Coronary artery (tissue), 2 donors: Measurements from ENCODE around the gene GDNF.

ENCODE experiments used
- DNase-seq: peaks from one replicate; pipeline ENCODE4 v3.0.0-alpha.2; 2017; ENCODE audit warnings: low spot score
- H3K27ac ChIP-seq, 2 donors: fragments of 200-600 bp; sonication (generic); one replicate each; pipeline ENCODE4 v1.5.1; 2016 to 2019
- H3K4me3 ChIP-seq: fragments of 200-600 bp; sonication (generic); 2 replicates; pipeline ENCODE4 v1.5.1; 2016; ENCODE audit warnings: mild to moderate bottlenecking, moderate library complexity
- TF ChIP-seq, protein P1 (sequence below): fragments of 200-600 bp; sonication (generic); IDR thresholded peaks from one replicate; pipeline ENCODE4 v1.5.1; 2019; ENCODE audit warnings: antibody characterized with exemption

Gene GDNF

DNA sequence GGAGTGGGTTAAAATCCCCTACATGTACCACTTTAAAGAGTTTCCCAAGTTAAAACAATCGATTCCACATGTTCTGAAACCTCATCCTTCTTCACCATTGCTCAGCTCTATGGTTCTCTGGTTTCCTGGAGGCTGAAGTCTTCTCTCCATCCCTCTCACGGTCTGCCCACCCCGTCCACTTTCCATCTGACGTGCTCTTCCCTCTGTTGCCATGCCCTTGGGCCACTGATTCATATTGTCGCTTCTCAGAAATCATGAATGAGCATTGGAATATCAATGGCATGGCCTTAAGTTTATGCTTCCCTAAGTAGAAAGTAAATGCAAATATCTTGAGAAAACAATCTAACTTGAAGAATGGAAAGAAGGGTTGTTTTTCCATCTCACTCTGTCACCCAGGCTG is 30.9 kb downstream of the GDNF start:
- TF ChIP-seq, protein P1, sequence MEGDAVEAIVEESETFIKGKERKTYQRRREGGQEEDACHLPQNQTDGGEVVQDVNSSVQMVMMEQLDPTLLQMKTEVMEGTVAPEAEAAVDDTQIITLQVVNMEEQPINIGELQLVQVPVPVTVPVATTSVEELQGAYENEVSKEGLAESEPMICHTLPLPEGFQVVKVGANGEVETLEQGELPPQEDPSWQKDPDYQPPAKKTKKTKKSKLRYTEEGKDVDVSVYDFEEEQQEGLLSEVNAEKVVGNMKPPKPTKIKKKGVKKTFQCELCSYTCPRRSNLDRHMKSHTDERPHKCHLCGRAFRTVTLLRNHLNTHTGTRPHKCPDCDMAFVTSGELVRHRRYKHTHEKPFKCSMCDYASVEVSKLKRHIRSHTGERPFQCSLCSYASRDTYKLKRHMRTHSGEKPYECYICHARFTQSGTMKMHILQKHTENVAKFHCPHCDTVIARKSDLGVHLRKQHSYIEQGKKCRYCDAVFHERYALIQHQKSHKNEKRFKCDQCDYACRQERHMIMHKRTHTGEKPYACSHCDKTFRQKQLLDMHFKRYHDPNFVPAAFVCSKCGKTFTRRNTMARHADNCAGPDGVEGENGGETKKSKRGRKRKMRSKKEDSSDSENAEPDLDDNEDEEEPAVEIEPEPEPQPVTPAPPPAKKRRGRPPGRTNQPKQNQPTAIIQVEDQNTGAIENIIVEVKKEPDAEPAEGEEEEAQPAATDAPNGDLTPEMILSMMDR, result no peak
- DNase-seq, result no peak
- H3K27ac ChIP-seq, result no peak overlapping the region
- H3K4me3 ChIP-seq, result no peak overlapping the region

DNA sequence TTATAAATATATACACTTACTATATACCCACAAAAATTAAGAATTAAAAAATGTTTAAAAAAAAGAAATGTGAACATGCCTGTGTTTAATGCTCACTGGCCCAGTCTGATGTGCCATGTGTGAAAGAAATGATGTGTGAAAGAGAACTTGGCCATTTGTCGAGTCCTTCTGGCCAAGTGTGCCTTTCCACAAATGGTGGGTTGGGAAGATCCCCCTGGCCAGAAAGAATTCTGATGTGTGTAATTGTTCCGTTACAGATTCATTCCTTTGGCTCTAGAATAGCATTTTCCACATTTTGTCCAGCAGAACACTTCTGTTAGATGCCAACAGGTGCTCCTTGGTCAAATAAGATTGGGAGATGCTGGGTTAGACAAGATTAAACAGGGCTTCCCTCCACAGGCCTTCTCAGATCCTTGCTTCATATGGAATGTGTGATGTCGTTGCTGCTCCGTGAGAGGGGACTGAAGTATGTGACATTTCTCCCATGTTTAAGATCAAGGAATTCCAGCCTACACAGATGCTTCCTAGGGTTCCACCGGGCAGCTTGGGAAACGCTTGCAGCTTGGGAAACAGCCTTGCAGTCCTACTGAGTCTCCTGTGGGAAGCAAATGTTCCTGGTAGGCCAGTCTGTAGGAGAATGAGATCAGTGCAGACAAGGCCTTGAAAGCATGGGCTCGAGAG is 32.1 kb downstream of the GDNF start:
- TF ChIP-seq, protein P1, result no peak
- no peak for DNase-seq
- H3K4me3 ChIP-seq, result no peak overlapping the region
- no peak overlapping the region for H3K27ac ChIP-seq

DNA sequence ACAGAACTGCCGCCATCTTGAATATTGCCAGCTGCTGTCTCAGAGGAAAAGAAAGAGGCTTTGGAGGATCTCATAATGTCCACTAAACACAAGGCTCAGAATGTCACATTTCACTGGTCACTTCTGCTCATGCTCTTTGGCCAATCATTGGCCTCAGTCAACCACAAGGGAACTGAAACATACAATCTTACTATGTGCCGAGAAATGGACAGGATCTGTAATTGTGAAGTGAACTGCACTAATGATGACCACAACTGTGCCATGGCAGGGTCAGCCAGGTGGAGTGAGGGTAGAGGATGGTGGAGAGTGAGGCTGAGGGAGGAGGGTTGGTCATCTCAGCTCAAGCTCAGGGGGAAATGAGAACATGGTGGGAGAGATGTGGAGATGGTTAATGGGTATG is 32.8 kb downstream of the GDNF start:
- Histone ChIP-seq H3K4me3 (no peak overlapping the region), H3K27ac (no peak overlapping the region)
- TF ChIP-seq, protein P1, result no peak
- DNase-seq, result no peak

DNA sequence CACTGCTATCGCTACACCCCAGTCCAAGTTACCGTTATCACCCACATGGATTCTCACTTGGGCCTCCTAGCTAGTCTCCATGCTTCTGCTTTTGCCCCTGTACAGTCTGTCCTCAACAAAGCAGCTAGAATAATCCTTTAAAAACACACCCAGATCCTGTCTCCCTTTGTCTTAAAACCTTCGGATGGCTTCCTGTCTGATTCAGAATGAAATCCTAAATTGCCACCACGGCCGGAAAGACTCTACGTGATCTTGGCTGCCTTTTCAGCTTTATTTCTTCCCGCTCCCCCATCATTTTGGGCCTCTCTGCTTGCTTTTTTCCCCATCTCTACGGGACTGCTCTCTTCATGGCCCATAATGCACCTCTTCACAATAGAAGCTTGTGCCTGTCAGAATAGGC is 33.4 kb downstream of the GDNF start:
- Histone ChIP-seq H3K27ac (no peak overlapping the region), H3K4me3 (no peak overlapping the region)
- no peak for DNase-seq
- TF ChIP-seq, protein P1, result no peak

DNA sequence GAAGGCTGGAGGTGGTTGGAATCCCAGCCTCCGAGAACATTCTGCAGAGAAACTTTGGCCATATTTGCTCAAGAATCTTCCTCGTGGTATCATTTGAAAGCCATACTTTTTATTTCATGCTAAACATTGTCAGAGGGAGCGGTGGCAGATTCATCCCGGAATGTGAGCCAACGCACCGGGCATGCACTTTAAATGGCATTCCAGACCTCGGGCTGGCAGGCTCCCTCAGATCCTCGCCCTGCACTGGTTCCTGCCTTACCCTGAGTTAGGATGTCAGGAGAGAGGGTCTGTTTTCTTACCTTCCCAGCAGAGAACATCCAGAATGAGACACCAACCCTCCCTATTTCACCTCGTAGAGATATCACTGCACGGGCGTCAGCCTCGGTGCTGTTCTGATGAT is 33.8 kb downstream of the GDNF start:
- Histone ChIP-seq H3K4me3 (no peak overlapping the region), H3K27ac (no peak overlapping the region)
- no peak for DNase-seq
- TF ChIP-seq, protein P1, result no peak

DNA sequence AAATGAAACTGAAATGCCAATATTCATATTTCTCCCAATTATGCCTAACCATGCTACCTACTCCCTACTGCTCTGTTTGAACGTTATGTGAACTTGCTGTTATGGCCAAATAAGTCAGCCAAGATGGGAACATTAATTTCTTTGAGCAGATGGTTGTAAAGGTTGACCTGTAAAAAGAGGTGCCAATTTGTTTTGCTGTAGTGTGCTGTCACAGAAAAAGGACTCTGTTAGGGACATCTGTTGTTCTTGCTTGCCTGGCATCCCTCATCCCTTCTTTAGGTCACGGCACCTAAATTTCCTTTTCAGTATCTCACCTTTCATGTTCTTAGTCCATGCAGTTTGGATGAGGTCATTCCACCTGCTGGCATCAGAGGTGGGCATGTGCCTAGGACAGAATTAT is 35.4 kb downstream of the GDNF start:
- no peak overlapping the region for H3K27ac ChIP-seq
- no peak overlapping the region for H3K4me3 ChIP-seq
- DNase-seq, result no peak
- TF ChIP-seq, protein P1, result no peak

DNA sequence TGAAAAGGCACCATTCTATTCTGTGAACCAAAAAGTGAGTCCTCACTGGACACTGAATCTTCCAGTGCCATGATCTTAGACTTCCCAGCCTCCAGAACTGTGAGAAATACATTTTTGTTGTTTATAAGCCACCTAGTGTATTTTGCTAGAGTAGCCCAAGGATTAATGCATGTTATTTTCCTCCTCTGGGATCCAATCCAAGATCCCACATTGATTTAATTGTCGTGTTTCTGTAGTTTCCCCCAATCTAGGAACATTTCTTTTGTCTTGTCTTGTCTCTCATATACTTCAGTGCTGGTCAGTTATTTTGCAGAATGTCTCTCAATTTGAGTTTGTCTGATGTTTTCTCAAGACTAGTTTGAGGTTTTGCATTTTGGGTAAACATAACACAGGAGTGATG is 36.4 kb downstream of the GDNF start:
- H3K4me3 ChIP-seq, result no peak overlapping the region
- TF ChIP-seq, protein P1, result no peak
- DNase-seq, result no peak
- no peak overlapping the region for H3K27ac ChIP-seq
